ENCODE results near the gene LTBP4.

The LTBP4 gene

DNA sequence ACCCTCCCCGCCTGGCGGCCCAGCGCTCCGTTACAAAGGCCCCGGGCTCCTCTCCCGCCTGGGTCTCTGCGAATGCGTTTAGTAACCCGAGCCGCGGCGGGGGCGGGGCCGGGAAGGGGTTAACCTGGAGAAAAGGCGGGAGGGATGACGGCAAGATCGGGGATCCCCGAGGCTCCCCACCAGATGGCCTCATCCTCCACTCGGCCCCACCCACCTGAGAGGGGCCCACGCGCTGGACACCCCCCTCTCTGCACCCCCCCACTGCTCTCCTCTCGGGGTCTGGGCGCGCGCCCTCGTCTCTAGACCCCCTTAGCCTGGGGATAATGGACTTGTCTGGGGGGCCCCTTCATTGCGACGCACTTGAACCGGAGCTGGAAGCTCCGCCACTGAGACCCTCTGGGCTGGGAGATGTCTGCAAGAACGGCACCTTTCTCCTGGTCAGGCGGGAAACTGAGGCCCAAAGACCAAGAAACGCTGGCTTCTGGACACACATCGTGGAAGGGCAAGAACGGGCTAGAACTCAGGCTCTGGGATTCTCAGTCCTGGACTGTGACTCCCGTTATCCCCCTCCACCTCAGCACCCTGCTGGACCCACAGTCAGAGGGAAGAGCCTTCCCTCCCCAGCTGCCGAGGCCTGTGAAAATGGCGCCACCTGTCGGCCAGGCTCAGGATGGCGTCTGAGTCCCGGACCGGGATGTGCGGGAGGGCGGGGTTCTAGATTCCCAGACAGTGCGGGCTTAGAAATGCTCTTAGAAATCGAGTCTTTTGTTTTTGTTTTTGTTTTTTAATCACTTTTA lies 2.9 kb upstream of the LTBP4 start (continued):
- TF ChIP-seq ZNF433 (tag by site-specific recombination; IDR thresholded peaks at IDR 0.05; ENCODE audit: low read depth) (no peak), ZIC2 (tag by site-specific recombination; IDR thresholded peaks at IDR 0.05) (peak; percentile 78), ZNF114 (tag by site-specific recombination; IDR thresholded peaks at IDR 0.05) (no peak), ZNF341 (tag by site-specific recombination; IDR thresholded peaks at IDR 0.05; ENCODE audit: low read depth) (peak; percentile 100), ZNF248 (tag by site-specific recombination; IDR thresholded peaks at IDR 0.05) (no peak), ZNF596 (tag by site-specific recombination; IDR thresholded peaks at IDR 0.05) (no peak; the same call in 1 of the 2 replicates), ZNF423 (tag by site-specific recombination; IDR thresholded peaks at IDR 0.05) (peak; percentile 88), ZNF654 (tag by site-specific recombination; IDR thresholded peaks at IDR 0.05; ENCODE audit: low read depth) (peak; percentile 96), ZSCAN23 (tag by site-specific recombination; IDR thresholded peaks at IDR 0.05) (peak; percentile 93; the same call in 1 of the 2 replicates), ZNF133 (tag by site-specific recombination; IDR thresholded peaks at IDR 0.05) (no peak), KLF10 (tag by site-specific recombination; IDR thresholded peaks at IDR 0.05) (peak; percentile 99), SP7 (tag by site-specific recombination; IDR thresholded peaks at IDR 0.05) (peak; percentile 95), ZNF658 (tag by site-specific recombination; IDR thresholded peaks at IDR 0.05) (no peak), SALL2 (tag by site-specific recombination; IDR thresholded peaks at IDR 0.05; ENCODE audit: borderline replicate concordance) (0 out of 2 replicates have a peak, but pooled peaks have one; percentile 85), ZNF530 (tag by site-specific recombination; IDR thresholded peaks at IDR 0.05; ENCODE audit: low read depth) (no peak), FEZF1 (tag by site-specific recombination; IDR thresholded peaks at IDR 0.05) (peak; percentile 59), HOXA7 (CRISPR knock-in tag; IDR thresholded peaks at IDR 0.05; ENCODE audit: borderline replicate concordance) (no peak), ZNF473 (tag by site-specific recombination; IDR thresholded peaks at IDR 0.05) (no peak), ZFP41 (tag by site-specific recombination; IDR thresholded peaks at IDR 0.05; ENCODE audit: borderline replicate concordance) (no peak), ZNF211 (tag by site-specific recombination; IDR thresholded peaks at IDR 0.05; ENCODE audit: low read depth) (no peak)
- TF ChIP-seq, protein P1, sequence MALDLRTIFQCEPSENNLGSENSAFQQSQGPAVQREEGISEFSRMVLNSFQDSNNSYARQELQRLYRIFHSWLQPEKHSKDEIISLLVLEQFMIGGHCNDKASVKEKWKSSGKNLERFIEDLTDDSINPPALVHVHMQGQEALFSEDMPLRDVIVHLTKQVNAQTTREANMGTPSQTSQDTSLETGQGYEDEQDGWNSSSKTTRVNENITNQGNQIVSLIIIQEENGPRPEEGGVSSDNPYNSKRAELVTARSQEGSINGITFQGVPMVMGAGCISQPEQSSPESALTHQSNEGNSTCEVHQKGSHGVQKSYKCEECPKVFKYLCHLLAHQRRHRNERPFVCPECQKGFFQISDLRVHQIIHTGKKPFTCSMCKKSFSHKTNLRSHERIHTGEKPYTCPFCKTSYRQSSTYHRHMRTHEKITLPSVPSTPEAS (tag by site-specific recombination; IDR thresholded peaks at IDR 0.05) = peak; percentile 68
- TF ChIP-seq, protein P2, sequence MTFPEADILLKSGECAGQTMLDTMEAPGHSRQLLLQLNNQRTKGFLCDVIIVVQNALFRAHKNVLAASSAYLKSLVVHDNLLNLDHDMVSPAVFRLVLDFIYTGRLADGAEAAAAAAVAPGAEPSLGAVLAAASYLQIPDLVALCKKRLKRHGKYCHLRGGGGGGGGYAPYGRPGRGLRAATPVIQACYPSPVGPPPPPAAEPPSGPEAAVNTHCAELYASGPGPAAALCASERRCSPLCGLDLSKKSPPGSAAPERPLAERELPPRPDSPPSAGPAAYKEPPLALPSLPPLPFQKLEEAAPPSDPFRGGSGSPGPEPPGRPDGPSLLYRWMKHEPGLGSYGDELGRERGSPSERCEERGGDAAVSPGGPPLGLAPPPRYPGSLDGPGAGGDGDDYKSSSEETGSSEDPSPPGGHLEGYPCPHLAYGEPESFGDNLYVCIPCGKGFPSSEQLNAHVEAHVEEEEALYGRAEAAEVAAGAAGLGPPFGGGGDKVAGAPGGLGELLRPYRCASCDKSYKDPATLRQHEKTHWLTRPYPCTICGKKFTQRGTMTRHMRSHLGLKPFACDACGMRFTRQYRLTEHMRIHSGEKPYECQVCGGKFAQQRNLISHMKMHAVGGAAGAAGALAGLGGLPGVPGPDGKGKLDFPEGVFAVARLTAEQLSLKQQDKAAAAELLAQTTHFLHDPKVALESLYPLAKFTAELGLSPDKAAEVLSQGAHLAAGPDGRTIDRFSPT (tag by site-specific recombination; IDR thresholded peaks at IDR 0.05) = no peak; the same call in 1 of the 2 replicates
- TF ChIP-seq, protein P3, sequence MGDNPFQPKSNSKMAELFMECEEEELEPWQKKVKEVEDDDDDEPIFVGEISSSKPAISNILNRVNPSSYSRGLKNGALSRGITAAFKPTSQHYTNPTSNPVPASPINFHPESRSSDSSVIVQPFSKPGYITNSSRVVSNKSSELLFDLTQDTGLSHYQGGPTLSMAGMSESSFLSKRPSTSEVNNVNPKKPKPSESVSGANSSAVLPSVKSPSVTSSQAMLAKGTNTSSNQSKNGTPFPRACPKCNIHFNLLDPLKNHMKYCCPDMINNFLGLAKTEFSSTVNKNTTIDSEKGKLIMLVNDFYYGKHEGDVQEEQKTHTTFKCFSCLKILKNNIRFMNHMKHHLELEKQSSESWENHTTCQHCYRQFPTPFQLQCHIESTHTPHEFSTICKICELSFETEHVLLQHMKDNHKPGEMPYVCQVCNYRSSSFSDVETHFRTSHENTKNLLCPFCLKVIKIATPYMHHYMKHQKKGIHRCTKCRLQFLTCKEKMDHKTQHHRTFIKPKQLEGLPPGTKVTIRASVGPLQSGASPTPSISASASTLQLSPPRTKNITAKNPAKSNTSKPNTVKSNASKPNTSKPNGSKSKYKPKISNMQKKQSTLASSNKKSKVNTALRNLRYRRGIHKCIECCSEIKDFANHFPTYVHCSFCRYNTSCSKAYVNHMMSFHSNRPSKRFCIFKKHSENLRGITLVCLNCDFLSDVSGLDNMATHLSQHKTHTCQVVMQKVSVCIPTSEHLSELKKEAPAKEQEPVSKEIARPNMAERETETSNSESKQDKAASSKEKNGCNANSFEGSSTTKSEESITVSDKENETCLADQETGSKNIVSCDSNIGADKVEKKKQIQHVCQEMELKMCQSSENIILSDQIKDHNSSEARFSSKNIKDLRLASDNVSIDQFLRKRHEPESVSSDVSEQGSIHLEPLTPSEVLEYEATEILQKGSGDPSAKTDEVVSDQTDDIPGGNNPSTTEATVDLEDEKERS (tag by site-specific recombination; IDR thresholded peaks at IDR 0.05) = peak; percentile 78
- TF ChIP-seq, protein P4, sequence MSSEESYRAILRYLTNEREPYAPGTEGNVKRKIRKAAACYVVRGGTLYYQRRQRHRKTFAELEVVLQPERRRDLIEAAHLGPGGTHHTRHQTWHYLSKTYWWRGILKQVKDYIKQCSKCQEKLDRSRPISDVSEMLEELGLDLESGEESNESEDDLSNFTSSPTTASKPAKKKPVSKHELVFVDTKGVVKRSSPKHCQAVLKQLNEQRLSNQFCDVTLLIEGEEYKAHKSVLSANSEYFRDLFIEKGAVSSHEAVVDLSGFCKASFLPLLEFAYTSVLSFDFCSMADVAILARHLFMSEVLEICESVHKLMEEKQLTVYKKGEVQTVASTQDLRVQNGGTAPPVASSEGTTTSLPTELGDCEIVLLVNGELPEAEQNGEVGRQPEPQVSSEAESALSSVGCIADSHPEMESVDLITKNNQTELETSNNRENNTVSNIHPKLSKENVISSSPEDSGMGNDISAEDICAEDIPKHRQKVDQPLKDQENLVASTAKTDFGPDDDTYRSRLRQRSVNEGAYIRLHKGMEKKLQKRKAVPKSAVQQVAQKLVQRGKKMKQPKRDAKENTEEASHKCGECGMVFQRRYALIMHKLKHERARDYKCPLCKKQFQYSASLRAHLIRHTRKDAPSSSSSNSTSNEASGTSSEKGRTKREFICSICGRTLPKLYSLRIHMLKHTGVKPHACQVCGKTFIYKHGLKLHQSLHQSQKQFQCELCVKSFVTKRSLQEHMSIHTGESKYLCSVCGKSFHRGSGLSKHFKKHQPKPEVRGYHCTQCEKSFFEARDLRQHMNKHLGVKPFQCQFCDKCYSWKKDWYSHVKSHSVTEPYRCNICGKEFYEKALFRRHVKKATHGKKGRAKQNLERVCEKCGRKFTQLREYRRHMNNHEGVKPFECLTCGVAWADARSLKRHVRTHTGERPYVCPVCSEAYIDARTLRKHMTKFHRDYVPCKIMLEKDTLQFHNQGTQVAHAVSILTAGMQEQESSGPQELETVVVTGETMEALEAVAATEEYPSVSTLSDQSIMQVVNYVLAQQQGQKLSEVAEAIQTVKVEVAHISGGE (tag by site-specific recombination; conservative IDR thresholded peaks at IDR 0.05; ENCODE audit: low read depth) = peak; percentile 96
- TF ChIP-seq, protein P5, sequence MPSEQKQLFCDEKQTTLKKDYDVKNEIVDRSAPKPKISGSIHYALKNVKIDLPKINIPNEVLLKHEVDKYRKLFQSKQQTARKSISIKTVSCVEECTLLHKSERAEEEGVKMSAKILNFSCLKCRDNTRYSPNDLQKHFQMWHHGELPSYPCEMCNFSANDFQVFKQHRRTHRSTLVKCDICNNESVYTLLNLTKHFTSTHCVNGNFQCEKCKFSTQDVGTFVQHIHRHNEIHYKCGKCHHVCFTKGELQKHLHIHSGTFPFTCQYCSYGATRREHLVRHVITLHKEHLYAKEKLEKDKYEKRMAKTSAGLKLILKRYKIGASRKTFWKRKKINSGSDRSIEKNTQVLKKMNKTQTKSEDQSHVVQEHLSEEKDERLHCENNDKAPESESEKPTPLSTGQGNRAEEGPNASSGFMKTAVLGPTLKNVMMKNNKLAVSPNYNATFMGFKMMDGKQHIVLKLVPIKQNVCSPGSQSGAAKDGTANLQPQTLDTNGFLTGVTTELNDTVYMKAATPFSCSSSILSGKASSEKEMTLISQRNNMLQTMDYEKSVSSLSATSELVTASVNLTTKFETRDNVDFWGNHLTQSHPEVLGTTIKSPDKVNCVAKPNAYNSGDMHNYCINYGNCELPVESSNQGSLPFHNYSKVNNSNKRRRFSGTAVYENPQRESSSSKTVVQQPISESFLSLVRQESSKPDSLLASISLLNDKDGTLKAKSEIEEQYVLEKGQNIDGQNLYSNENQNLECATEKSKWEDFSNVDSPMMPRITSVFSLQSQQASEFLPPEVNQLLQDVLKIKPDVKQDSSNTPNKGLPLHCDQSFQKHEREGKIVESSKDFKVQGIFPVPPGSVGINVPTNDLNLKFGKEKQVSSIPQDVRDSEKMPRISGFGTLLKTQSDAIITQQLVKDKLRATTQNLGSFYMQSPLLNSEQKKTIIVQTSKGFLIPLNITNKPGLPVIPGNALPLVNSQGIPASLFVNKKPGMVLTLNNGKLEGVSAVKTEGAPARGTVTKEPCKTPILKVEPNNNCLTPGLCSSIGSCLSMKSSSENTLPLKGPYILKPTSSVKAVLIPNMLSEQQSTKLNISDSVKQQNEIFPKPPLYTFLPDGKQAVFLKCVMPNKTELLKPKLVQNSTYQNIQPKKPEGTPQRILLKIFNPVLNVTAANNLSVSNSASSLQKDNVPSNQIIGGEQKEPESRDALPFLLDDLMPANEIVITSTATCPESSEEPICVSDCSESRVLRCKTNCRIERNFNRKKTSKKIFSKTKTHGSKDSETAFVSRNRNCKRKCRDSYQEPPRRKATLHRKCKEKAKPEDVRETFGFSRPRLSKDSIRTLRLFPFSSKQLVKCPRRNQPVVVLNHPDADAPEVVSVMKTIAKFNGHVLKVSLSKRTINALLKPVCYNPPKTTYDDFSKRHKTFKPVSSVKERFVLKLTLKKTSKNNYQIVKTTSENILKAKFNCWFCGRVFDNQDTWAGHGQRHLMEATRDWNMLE (tag by site-specific recombination; conservative IDR thresholded peaks at IDR 0.05; ENCODE audit: low read depth) = peak; percentile 75
